Measurements from ENCODE around the gene CD160.
"Not testable (repeated sequence)": the region's sequence is repeated elsewhere in the genome, so short reads cannot be mapped to it uniquely, and the experiment has no call there.

The CD160 gene, protein sequence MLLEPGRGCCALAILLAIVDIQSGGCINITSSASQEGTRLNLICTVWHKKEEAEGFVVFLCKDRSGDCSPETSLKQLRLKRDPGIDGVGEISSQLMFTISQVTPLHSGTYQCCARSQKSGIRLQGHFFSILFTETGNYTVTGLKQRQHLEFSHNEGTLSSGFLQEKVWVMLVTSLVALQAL

DNA sequence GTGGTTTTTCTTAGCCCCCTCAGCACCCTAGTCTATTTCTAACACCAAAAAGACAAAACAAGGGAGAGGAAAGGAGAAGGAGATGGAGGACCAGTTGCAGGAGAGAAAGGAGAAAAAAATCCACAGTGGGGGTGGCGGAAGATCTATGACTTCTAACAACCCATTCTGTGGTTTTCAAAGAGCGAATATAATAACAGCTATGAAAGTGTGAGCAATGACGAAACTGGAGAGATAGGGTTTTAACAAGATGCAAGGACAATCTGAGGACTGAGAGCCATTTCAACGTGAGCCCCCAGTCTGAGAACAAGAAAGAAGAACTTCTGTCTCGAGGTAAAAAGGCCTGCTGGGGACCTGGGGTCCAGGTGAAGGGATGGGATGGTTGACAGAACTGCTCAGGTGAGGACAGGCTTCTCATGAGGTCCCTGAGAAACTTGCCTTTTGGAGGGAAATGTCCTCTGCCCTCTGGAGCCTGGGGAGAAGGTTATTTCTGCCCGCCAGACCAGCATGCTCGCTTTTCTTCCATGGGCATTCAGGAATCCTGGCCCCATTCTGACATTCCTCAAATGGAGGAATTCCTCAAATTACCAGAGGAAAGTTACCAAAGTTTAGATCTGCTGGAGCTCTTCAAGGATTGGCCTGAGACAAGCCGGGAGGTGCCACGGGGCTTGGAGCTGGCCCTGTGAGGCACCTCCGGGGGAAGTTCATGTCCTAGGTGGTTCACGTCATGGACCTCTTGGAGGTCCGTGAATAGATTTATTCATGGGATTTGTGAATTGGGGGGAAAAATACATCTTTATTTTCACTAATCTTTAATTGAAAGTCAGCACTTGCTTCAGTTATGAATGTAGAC is at the start of gene CD160:
Gene CD160 (plus strand): TSS at position 270 of the 850 bp plus-strand sequence. CDS start 8,829 bp downstream, outside the sequence.
- DNase-seq (ENCODE audit: low read depth, low spot score), result no peak

DNA sequence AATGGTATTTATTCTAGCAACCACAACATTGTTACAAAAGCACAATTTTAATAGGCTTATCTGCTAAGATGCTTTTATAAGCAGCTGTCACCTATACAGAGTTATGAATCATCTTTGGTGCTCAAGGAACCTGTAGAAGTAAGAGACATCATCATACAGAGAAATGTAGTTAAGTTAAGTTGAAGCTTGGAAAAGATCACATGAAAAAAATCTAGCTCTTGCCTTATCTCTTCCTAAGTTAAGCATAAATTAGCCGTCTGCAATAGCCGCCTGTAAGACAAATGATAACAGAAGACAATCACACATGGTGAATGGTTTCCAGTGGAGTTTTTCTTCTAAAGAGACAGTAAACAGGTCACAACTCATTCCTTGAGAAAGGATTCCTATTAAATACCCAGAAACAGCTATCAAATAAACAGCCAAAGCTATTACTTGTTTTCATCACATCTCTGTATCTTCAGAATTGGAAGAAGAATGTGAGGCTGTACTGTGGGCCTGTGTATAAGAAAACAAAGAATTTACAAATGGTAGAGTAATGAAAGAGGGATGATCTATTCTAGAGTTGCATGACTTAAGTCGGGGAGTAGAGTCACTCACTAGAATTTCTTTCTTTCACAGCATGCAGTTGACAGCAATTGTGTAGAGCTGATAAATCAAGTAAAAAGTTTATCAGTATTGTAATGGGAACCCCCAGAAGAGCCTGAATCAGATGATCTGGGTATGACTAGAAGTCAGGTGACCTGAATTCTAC is 48.1 kb upstream of the CD160 start:
- not testable (repeated sequence) for DNase-seq (ENCODE audit: low read depth, low spot score); H3K4me1 ChIP-seq (ENCODE audit: insufficient read depth, insufficient read length); H3K27me3 ChIP-seq (ENCODE audit: insufficient read depth, insufficient read length); H3K4me3 ChIP-seq (ENCODE audit: insufficient read length, low read depth); H3K9ac ChIP-seq (ENCODE audit: insufficient read length, low read depth); H3K36me3 ChIP-seq (ENCODE audit: insufficient read depth, insufficient read length, low read length); H3K9me3 ChIP-seq (ENCODE audit: insufficient read depth, low read length)

More for the DNA sequence above, at the start of gene CD160:
- H3K9me3 ChIP-seq (ENCODE audit: insufficient read depth, low read length), result no peaks in the 10 kb centered on the region
- TF ChIP-seq ZNF274 (IDR thresholded peaks at IDR 0.05; ENCODE audit: low read depth, low read length), result no peak
- TF ChIP-seq YY1 (IDR thresholded peaks at IDR 0.05; ENCODE audit: insufficient read depth, insufficient read length), result no peak
- TF ChIP-seq SUZ12 (IDR thresholded peaks at IDR 0.05; ENCODE audit: extremely low read depth, insufficient read depth, insufficient read length), result no peak
- peaks cover 21% of the 10 kb centered on the region for H3K27me3 ChIP-seq (ENCODE audit: insufficient read depth, insufficient read length)
- no peak within 1 kb of the TSS for H3K4me3 ChIP-seq (ENCODE audit: insufficient read length, low read depth)
- no peaks in the 10 kb centered on the region for H3K36me3 ChIP-seq (ENCODE audit: insufficient read depth, insufficient read length, low read length)
- H3K9ac ChIP-seq (ENCODE audit: insufficient read length, low read depth), result no peak within 1 kb of the TSS
- peaks cover 9% of the 10 kb centered on the region for H3K4me1 ChIP-seq (ENCODE audit: insufficient read depth, insufficient read length)

GRCh38 chr1:145673217-145673616 is 46.1 kb upstream of the CD160 start:
- not testable (repeated sequence) for H3K27me3 ChIP-seq (ENCODE audit: insufficient read depth, insufficient read length); DNase-seq (ENCODE audit: low read depth, low spot score); H3K36me3 ChIP-seq (ENCODE audit: insufficient read depth, insufficient read length, low read length); H3K4me3 ChIP-seq (ENCODE audit: insufficient read length, low read depth); H3K9me3 ChIP-seq (ENCODE audit: insufficient read depth, low read length); H3K9ac ChIP-seq (ENCODE audit: insufficient read length, low read depth); H3K4me1 ChIP-seq (ENCODE audit: insufficient read depth, insufficient read length)

GRCh38 chr1:145684858-145685257 is 34.4 kb upstream of the CD160 start:
- H3K4me1 ChIP-seq (ENCODE audit: insufficient read depth, insufficient read length); H3K9me3 ChIP-seq (ENCODE audit: insufficient read depth, low read length); H3K9ac ChIP-seq (ENCODE audit: insufficient read length, low read depth); H3K27me3 ChIP-seq (ENCODE audit: insufficient read depth, insufficient read length); H3K4me3 ChIP-seq (ENCODE audit: insufficient read length, low read depth); H3K36me3 ChIP-seq (ENCODE audit: insufficient read depth, insufficient read length, low read length); DNase-seq (ENCODE audit: low read depth, low spot score): not testable (repeated sequence)

GRCh38 chr1:145686078-145686477 is 33.2 kb upstream of the CD160 start:
- H3K4me3 ChIP-seq (ENCODE audit: insufficient read length, low read depth); H3K27me3 ChIP-seq (ENCODE audit: insufficient read depth, insufficient read length); H3K9ac ChIP-seq (ENCODE audit: insufficient read length, low read depth); DNase-seq (ENCODE audit: low read depth, low spot score); H3K9me3 ChIP-seq (ENCODE audit: insufficient read depth, low read length); H3K36me3 ChIP-seq (ENCODE audit: insufficient read depth, insufficient read length, low read length); H3K4me1 ChIP-seq (ENCODE audit: insufficient read depth, insufficient read length): not testable (repeated sequence)

DNA sequence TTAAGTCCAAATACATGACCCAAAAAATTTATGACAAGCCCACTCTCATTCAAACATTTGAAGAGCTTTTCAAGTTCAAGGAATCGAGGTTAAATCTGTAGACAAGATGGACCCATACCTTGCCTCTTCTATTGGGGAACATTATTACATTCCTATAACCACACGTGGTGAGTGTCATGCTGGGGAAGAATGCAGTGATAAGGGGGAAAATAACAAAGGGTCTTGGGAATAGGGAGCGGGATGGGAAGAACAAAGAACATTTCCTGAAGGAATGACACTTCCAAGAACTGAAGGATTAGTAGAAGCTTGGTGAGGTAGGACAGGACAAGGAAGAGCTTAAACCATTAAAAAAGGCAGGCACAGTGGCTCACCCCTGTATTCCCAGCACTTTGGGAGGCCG is 31.0 kb upstream of the CD160 start:
- Histone ChIP-seq H3K9me3 (ENCODE audit: insufficient read depth, low read length) (no peaks in the 10 kb centered on the region), H3K4me3 (ENCODE audit: insufficient read length, low read depth) (no peak overlapping the region), H3K9ac (ENCODE audit: insufficient read length, low read depth) (no peak overlapping the region), H3K27me3 (ENCODE audit: insufficient read depth, insufficient read length) (no peaks in the 10 kb centered on the region), H3K36me3 (ENCODE audit: insufficient read depth, insufficient read length, low read length) (no peaks in the 10 kb centered on the region), H3K4me1 (ENCODE audit: insufficient read depth, insufficient read length) (no peaks in the 10 kb centered on the region)
- DNase-seq (ENCODE audit: low read depth, low spot score), result no peak
- TF ChIP-seq SUZ12 (IDR thresholded peaks at IDR 0.05; ENCODE audit: extremely low read depth, insufficient read depth, insufficient read length) (no peak), YY1 (IDR thresholded peaks at IDR 0.05; ENCODE audit: insufficient read depth, insufficient read length) (no peak), ZNF274 (IDR thresholded peaks at IDR 0.05; ENCODE audit: low read depth, low read length) (no peak)

GRCh38 chr1:145688924-145689323 is 30.4 kb upstream of the CD160 start:
- TF ChIP-seq ZNF274 (IDR thresholded peaks at IDR 0.05; ENCODE audit: low read depth, low read length), result no peak
- no peak for TF ChIP-seq SUZ12 (IDR thresholded peaks at IDR 0.05; ENCODE audit: extremely low read depth, insufficient read depth, insufficient read length)
- TF ChIP-seq YY1 (IDR thresholded peaks at IDR 0.05; ENCODE audit: insufficient read depth, insufficient read length), result no peak
- Histone ChIP-seq H3K9me3 (ENCODE audit: insufficient read depth, low read length) (no peaks in the 10 kb centered on the region), H3K27me3 (ENCODE audit: insufficient read depth, insufficient read length) (no peaks in the 10 kb centered on the region), H3K4me1 (ENCODE audit: insufficient read depth, insufficient read length) (no peaks in the 10 kb centered on the region), H3K4me3 (ENCODE audit: insufficient read length, low read depth) (no peak overlapping the region), H3K9ac (ENCODE audit: insufficient read length, low read depth) (no peak overlapping the region), H3K36me3 (ENCODE audit: insufficient read depth, insufficient read length, low read length) (no peaks in the 10 kb centered on the region)
- no peak for DNase-seq (ENCODE audit: low read depth, low spot score)

Data from NT2/D1 (cell line).